Subcutaneous adipose tissue (tissue), 4 donors: ENCODE results near the gene PRKD3. TPM values are rescaled to one million over a fixed set of nuclear protein-coding genes. Genes with fewer than 3 reads are reported as not detected.

Source experiments
- total RNA-seq, 4 donors: library from RNA; depleted of rRNA; stranded (reverse); fragments of >200 nt; gene quantifications; one replicate each; pipeline ENCODE4 v1.1.0, GENCODE V29; 2016
- TF ChIP-seq, protein P1 (sequence below): fragments of 450-650 bp; IDR thresholded peaks from one replicate; pipeline ENCODE4 v1.5.1; 2016; ENCODE audit warnings: low read depth, mild to moderate bottlenecking, control low read depth, antibody characterized with exemption, moderate library complexity

Gene PRKD3
- total RNA-seq, 4 donors from 2014 or later, result 40.6 to 56.7 (median 43.6) TPM

DNA sequence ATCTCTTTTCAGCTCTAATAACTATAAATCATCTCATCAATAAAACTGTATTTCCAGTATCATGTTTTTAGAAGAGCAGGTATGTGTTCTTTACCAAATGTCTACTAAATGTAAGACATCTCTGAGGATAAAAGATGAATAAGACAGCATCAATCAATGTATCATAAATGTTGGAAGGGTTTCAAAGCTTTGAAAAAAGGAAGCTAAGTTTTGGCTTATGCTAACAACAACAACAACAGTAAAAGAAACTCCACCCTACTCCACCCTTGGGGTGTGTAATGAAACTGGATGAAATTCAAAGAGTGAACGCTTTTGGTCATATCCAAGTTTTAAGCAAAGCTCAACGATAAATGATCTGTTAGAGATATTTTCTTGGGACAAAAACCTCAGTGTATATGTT is 17.1 kb downstream of the PRKD3 start:
- TF ChIP-seq, protein P1, sequence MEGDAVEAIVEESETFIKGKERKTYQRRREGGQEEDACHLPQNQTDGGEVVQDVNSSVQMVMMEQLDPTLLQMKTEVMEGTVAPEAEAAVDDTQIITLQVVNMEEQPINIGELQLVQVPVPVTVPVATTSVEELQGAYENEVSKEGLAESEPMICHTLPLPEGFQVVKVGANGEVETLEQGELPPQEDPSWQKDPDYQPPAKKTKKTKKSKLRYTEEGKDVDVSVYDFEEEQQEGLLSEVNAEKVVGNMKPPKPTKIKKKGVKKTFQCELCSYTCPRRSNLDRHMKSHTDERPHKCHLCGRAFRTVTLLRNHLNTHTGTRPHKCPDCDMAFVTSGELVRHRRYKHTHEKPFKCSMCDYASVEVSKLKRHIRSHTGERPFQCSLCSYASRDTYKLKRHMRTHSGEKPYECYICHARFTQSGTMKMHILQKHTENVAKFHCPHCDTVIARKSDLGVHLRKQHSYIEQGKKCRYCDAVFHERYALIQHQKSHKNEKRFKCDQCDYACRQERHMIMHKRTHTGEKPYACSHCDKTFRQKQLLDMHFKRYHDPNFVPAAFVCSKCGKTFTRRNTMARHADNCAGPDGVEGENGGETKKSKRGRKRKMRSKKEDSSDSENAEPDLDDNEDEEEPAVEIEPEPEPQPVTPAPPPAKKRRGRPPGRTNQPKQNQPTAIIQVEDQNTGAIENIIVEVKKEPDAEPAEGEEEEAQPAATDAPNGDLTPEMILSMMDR, result no peak

DNA sequence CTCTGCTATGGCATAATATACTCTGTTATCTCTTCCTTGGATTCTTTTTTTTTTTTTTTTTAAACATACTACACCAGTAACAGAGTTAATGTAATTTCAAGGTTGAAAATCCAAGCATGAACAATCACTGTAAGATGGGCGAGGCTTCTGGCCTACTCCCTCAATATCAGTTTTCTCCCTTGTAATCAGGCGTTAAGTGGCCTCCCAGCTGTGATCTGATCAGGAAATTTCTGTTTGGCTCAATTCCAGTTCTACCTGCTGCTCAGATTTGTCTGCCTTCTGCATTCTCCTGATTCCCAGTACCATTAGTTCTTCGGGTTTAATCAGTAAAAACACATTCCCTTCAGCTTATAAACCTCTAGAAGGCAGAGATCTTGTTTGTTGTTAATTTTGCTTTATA is 18.6 kb downstream of the PRKD3 start:
- TF ChIP-seq, protein P1, result no peak

DNA sequence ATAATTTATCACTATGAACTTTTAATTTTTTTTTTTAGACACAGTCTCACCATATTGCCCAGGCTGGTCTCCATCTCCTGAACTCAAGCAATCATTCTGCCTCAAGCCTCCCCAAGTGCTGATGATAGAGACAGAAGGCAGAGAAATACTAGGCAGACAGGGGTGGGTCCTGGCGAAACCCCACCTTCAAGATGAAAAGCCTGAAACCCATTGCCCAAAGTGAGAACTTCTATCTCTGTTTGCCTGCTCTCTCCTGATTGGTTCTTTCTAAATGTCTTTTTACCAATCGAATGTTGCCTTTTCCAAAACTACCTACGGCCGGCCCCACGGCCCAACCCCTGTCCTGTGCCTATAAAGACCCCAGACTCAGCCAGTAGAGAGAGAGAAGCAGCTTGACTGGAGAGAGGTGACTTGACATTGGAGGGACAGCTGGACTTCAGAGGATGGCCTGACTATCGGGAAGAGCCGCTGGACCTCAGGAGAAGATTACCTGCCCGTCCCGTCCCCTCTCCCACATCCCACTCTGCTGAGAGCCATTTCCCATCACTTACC is 21.9 kb downstream of the PRKD3 start:
- TF ChIP-seq, protein P1, result no peak

DNA sequence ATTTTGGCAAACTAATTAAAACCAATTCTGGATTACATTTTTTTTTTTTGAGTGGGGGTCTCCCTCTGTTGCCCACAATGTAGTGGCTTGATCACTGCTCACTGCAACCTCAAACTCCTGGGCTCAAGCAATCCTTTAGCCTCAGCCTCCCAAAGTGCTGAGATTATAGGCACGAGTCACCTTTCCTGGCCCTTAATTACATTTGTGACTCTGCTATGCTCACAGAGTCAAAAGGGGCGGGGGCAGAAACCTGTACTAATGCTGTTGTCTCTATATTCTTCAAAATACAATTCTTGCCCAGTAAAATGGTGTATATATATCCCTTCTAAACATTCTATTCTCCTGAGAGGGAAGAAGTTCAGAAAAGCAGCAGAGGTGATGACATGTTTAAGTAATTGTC is 23.2 kb downstream of the PRKD3 start:
- TF ChIP-seq, protein P1, result no peak

DNA sequence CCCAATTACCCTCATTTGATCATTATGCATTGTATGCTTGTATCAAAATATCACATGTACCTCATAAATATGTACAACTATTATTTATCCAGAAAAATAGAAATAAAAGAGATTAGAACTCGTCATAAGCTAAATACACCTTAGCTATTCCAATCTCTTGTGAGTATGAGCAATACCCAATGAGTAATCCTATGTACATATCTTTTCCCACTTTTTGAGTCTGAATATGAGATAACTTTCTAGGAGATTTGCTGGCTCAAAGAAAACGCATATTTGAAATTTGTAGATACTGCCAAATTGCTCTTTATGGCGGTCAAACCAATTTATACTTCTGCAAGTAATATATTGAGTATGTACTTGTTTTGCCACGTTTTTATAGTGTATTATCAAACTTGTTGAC is 24.1 kb downstream of the PRKD3 start:
- TF ChIP-seq, protein P1, result no peak

DNA sequence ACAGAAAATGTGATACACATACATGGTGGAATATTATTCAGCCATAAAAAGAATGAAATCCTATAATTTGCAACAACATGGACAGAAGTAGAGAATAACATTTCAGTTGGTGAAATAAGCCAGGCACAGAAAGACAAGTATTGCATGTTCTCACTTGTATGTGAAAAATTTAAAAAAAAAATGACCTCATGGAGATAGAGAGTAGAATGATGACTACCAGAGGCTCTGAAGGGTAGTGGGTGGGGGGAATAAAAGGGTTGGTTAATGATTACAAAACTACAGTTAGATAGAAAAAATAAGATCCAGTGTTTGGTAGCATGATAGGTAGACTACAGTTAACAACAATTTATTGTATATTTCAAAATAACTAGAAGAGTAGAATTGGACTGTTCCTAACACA is 24.5 kb downstream of the PRKD3 start:
- TF ChIP-seq, protein P1, result no peak

DNA sequence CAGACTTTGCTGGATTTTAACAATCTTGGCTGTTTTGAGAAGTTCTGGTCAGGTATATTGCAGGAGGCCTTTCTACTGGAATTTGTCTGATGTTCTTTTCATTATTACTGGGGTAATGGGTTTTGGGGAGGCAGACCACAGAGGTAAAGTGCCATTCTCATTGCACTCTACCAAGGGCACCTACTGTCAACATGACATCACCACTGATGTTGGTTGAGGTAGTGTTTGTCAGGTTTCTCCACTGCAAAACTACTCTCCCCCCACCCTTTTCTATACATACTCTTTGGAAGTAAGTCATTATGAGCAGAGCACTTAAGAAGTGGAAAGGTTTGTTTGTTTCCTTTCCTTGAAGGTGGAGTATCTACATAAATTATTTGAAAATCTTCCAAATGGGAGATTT is 27.0 kb downstream of the PRKD3 start:
- TF ChIP-seq, protein P1, result no peak
